Calu3 (cell line): Measurements from ENCODE around the gene JPT2. TPM values are rescaled to one million over a fixed set of nuclear protein-coding genes. Genes with fewer than 3 reads are reported as not detected.

Experiments
- Bru-seq: library from RNA; stranded (reverse); fragments of 400-500 nt; gene quantifications from one replicate; lab custom pipeline; 2021; lab: Mats Ljungman, UMichigan
- BruChase-seq, 2 experiments: library from RNA; stranded (reverse); fragments of 400-500 nt; gene quantifications; one replicate each; lab custom pipeline; 2021; lab: Mats Ljungman, UMichigan
- BruUV-seq: library from RNA; stranded (reverse); fragments of 400-500 nt; replicated peaks from 2 replicates; lab custom pipeline; 2021; lab: Mats Ljungman, UMichigan
- CTCF ChIA-PET: fragments of 300-600 bp; sonication (Branson Sonifier 250); formaldehyde crosslinking; loops from one replicate; lab custom pipeline; 2022; ENCODE audit warnings: antibody characterized with exemption; lab: Charles Lee
- DNase-seq: peaks from one replicate; pipeline ENCODE4 v3.0.0; 2022
- H3K27ac Mint-ChIP-seq: one replicate; pipeline ENCODE4 v1.8.0; 2022; ENCODE audit warnings: mixed read lengths; ENCODE audit not compliant: unreplicated experiment
- H3K27me3 Mint-ChIP-seq: one replicate; pipeline ENCODE4 v1.8.0; 2022; ENCODE audit warnings: mixed read lengths; ENCODE audit not compliant: unreplicated experiment
- H3K36me3 Mint-ChIP-seq: one replicate; pipeline ENCODE4 v1.8.0; 2022; ENCODE audit warnings: mild to moderate bottlenecking, moderate library complexity, mixed read lengths; ENCODE audit not compliant: insufficient read depth, unreplicated experiment
- H3K4me1 Mint-ChIP-seq: one replicate; pipeline ENCODE4 v1.8.0; 2022; ENCODE audit warnings: mild to moderate bottlenecking, low read depth, mixed read lengths; ENCODE audit not compliant: unreplicated experiment
- H3K4me3 Mint-ChIP-seq: one replicate; pipeline ENCODE4 v1.8.0; 2022; ENCODE audit warnings: mild to moderate bottlenecking, low read depth, moderate library complexity, mixed read lengths; ENCODE audit not compliant: unreplicated experiment
- H3K9me3 Mint-ChIP-seq: one replicate; pipeline ENCODE4 v1.8.0; 2022; ENCODE audit warnings: low read depth, mixed read lengths; ENCODE audit not compliant: unreplicated experiment
- intact Hi-C: fragments of 100-400 bp; cut with micrococcal nuclease; formaldehyde crosslinking; loops from one replicate; pipeline ENCODE4 v1.10.0; 2022; ENCODE audit not compliant: unreplicated experiment
- long read RNA-seq: library from polyadenylated mRNA; stranded (forward); transcript quantifications from one replicate; pipeline ENCODE4 v2.0.0, GENCODE V29; 2022
- total RNA-seq: library from RNA; stranded (reverse); gene quantifications from 2 replicates; pipeline ENCODE4 v1.2.3, GENCODE V29; 2022
- TF ChIP-seq, protein P1 (sequence below): fragments of 200-600 bp; IDR thresholded peaks from one replicate; pipeline ENCODE4 v1.8.0; 2022; ENCODE audit warnings: antibody characterized with exemption; ENCODE audit not compliant: unreplicated experiment

The JPT2 gene, protein sequence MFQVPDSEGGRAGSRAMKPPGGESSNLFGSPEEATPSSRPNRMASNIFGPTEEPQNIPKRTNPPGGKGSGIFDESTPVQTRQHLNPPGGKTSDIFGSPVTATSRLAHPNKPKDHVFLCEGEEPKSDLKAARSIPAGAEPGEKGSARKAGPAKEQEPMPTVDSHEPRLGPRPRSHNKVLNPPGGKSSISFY
- total RNA-seq (167 and 185 TPM in 2 replicates), Bru-seq, nascent RNA (percentile 95 among the genes with signal in this experiment), BruChase-seq, experiment 1, labeled RNA remaining after a 6-hour chase (percentile 98 among the genes with signal in this experiment), BruChase-seq, experiment 2, labeled RNA remaining after a 2-hour chase (percentile 98 among the genes with signal in this experiment)
- long read RNA-seq, transcript JPT2-206 (6 exons, 3,185 nt): minor isoform, 6 of 85 reads
- long read RNA-seq, transcript JPT2-201 (5 exons, 3,718 nt): major isoform, 26 of 85 reads
- long read RNA-seq, partial matches to known transcripts: 2 of 85 reads
- long read RNA-seq, other reads (novel, unspliced or antisense): 50 of 85 reads

DNA sequence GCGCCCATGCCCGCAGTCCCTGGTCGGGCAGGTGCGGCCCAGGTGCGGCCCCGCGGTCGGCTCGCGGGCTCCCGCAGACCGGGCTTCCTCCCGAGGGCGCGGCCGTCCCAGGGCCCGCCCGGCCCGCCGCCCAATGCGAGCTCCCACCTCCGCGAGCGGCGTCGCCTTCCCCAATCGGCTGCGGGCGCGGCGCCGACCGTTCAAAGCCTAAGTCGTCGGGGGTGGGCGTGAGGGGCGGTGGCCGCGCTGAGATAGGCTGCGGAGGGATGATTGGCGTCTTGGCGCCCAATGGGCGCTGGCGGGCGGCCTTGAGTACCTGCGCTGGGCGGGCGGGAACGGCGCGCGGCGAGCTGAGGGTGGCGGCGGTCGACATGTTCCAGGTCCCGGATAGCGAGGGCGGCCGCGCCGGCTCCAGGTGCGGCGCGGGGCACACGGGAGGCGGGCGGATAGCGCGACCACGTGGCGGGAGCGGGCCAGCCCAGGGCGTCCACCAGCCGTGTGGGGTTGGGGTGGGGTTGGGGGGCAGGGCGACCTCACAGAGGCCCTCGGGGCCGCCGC lies at the start of gene JPT2:
JPT2 (plus strand) TSS at position 338 of the 558 bp plus-strand sequence; CDS start at position 372, 34 bp downstream.
- BruUV-seq: no TSS peak
- TF ChIP-seq, protein P1, sequence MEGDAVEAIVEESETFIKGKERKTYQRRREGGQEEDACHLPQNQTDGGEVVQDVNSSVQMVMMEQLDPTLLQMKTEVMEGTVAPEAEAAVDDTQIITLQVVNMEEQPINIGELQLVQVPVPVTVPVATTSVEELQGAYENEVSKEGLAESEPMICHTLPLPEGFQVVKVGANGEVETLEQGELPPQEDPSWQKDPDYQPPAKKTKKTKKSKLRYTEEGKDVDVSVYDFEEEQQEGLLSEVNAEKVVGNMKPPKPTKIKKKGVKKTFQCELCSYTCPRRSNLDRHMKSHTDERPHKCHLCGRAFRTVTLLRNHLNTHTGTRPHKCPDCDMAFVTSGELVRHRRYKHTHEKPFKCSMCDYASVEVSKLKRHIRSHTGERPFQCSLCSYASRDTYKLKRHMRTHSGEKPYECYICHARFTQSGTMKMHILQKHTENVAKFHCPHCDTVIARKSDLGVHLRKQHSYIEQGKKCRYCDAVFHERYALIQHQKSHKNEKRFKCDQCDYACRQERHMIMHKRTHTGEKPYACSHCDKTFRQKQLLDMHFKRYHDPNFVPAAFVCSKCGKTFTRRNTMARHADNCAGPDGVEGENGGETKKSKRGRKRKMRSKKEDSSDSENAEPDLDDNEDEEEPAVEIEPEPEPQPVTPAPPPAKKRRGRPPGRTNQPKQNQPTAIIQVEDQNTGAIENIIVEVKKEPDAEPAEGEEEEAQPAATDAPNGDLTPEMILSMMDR: no peak
- Mint-ChIP-seq H3K4me3 (peak within 1 kb of the TSS; percentile 89), H3K27ac (peak within 1 kb of the TSS; percentile 92), H3K4me1 (peaks cover 34% of the 10 kb centered on the region), H3K9me3 (no peaks in the 10 kb centered on the region), H3K27me3 (no peaks in the 10 kb centered on the region), H3K36me3 (peaks cover 72% of the 10 kb centered on the region)
- CTCF ChIA-PET: interaction anchor here (0.6 to 2.3 kb wide), 7 partner anchors 8 to 381 kb away, joined by 3 to 20 read pairs (median 4); partner anchors contain the start of gene MAPK8IP3
- DNase-seq: peak; percentile 99
- intact Hi-C loops: no loop called here

DNA sequence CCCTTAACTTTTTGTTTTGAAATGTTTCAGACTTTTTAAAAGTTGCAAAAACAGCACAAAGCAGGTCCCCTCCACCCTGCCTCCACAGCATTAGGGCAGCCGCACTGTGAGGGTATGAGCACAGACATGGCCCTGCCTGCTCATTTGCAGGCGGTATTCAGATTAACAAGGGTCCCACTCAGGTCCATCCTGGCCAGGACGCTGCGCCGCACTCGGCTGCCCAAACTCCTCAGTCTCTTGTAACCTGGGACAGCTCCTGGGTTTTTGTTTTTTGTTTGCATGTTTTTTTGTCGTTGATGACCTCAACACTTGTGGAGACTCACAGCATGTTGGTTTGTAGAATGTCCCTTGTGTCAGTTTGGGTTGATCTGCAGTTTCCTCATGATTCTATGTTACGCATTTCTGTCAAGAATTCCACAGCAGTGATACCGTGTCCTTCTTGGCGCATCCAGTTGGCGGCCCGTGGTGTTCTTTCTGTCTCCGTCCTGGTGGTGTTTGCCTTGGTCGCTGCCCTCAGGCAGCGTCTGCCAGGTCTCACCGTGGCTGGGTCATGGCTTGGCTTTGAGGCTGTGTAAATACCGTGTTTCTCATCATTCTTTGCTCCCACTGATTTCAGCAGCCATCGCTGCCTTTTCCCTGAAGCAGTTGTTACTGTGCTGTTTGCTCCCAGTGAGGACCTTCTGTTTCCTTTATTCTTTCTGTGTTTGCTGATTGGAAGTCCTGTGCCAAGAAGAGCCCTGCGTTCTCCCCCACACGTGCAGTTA lies 47.4 kb upstream of the JPT2 start:
- H3K36me3 Mint-ChIP-seq: peaks cover 17% of the 10 kb centered on the region

DNA sequence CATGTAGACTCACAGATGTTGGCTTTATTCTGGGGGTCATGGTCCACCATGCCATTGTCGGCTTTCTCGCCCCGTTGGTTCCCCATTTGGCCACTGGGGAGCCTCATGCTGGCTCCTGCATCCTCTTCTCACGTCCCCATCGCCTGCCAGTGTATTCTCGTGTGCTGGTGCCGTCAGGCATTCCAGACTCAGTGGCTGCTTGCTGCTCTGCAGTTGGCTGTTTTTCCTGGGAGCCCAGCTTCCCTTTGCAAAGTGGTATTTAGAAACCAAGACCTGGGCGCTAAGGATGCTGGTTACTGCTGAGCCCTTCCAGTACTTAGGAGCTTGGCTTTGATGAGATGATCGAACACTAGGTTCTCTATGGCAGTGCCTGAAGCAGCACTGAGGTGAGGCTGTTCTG lies 46.8 kb upstream of the JPT2 start:
- no TSS peak for BruUV-seq
- Mint-ChIP-seq H3K9me3 (no peaks in the 10 kb centered on the region), H3K36me3 (peaks cover 17% of the 10 kb centered on the region), H3K27me3 (no peaks in the 10 kb centered on the region), H3K27ac (no peak overlapping the region), H3K4me1 (no peaks in the 10 kb centered on the region), H3K4me3 (no peak overlapping the region)
- no peak for DNase-seq
- TF ChIP-seq, protein P1: no peak
- CTCF ChIA-PET: no interaction called here
- intact Hi-C loops: no loop called here

More for the DNA sequence above, 47.4 kb upstream of the JPT2 start:
- H3K4me1 Mint-ChIP-seq: no peaks in the 10 kb centered on the region
- H3K4me3 Mint-ChIP-seq: no peak overlapping the region
- no peak for DNase-seq
- no peaks in the 10 kb centered on the region for H3K9me3 Mint-ChIP-seq
- TF ChIP-seq, protein P1: no peak
- intact Hi-C loops: no loop called here
- H3K27ac Mint-ChIP-seq: no peak overlapping the region
- H3K27me3 Mint-ChIP-seq: no peaks in the 10 kb centered on the region
- BruUV-seq: no TSS peak
- CTCF ChIA-PET: no interaction called here

DNA sequence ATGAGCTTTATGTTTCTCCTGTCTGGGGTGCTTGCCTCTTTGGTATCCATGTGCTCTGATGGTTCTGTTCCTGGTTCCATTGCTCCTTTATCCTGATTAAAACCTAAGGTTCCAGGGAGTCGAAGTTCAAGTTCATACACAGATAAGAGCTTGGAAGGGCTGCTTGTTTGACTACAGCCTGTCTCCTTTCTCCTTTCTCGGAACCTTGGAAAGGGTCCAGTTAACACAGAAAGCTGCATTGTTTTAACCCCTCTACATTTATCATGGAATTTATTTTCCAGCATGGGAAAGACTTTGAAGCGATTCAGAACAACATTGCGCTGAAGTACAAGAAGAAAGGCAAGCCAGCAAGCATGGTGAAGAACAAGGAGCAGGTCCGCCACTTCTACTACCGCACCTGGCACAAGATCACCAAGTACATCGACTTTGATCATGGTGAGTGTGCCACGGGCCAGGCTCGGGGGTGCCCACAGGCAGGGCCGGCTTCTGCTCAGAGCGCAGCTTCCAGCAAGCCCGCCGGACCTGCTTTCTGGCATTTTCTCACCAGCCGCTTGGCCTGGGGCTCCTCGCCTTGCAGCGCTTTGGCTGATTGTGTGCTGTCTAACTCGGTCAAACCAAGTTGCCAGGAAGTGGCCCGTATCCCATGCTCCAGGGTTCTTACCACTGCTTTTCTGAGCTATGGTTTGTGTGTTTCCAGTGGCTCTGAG lies 46.0 kb upstream of the JPT2 start:
- H3K27ac Mint-ChIP-seq: no peak overlapping the region
- no peaks in the 10 kb centered on the region for H3K4me1 Mint-ChIP-seq
- CTCF ChIA-PET: no interaction called here
- no peaks in the 10 kb centered on the region for H3K9me3 Mint-ChIP-seq
- no peak for DNase-seq
- H3K27me3 Mint-ChIP-seq: no peaks in the 10 kb centered on the region
- no TSS peak for BruUV-seq
- H3K4me3 Mint-ChIP-seq: no peak overlapping the region
- intact Hi-C loops: no loop called here
- TF ChIP-seq, protein P1: no peak
- H3K36me3 Mint-ChIP-seq: peaks cover 17% of the 10 kb centered on the region
